ENCODE results near the gene G0S2.

DNA sequence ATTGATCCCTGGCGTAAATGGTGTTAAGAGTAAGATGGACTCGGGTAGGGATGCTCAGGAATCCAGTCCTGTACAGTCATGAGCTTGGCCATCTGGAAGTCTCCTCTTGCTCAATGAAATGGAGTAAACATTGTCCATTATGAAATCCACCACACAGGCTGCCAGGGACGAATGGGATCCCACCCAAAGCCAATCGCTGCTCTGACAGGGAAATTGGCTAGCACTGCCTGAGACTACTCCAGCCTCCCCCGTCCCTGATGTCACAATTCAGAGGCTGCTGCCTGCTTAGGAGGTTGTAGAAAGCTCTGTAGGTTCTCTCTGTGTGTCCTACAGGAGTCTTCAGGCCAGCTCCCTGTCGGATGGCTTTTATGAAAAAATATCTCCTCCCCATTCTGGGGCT, 29.4 kb downstream of the G0S2 start, which contains the start of gene HSD11B1:
- TF ChIP-seq, protein P1, sequence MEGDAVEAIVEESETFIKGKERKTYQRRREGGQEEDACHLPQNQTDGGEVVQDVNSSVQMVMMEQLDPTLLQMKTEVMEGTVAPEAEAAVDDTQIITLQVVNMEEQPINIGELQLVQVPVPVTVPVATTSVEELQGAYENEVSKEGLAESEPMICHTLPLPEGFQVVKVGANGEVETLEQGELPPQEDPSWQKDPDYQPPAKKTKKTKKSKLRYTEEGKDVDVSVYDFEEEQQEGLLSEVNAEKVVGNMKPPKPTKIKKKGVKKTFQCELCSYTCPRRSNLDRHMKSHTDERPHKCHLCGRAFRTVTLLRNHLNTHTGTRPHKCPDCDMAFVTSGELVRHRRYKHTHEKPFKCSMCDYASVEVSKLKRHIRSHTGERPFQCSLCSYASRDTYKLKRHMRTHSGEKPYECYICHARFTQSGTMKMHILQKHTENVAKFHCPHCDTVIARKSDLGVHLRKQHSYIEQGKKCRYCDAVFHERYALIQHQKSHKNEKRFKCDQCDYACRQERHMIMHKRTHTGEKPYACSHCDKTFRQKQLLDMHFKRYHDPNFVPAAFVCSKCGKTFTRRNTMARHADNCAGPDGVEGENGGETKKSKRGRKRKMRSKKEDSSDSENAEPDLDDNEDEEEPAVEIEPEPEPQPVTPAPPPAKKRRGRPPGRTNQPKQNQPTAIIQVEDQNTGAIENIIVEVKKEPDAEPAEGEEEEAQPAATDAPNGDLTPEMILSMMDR (IDR thresholded peaks at IDR 0.05 in 2 of 3, conservative IDR thresholded peaks at IDR 0.05 in 1 of 3; ENCODE audit: control insufficient read depth in 2 of 3, extremely low read depth in 1 of 3, insufficient read depth in 1 of 3, low read depth in 3 of 3, low read length in 3 of 3) = no peak
- TF ChIP-seq TAF1 (IDR thresholded peaks at IDR 0.05; ENCODE audit: borderline replicate concordance, low read depth, low read length) = no peak
- TF ChIP-seq POLR2A (IDR thresholded peaks at IDR 0.05; ENCODE audit: low read depth, low read length) = no peak
- no peak for TF ChIP-seq EZH2 (IDR thresholded peaks at IDR 0.05; ENCODE audit: borderline replicate concordance, control insufficient read depth, low read depth, low read length)
- no peak for TF ChIP-seq CEBPB (IDR thresholded peaks at IDR 0.05; ENCODE audit: borderline replicate concordance in 1 of 2, low read depth in 2 of 2, low read length in 2 of 2)
- no peak for TF ChIP-seq ZNF274 (IDR thresholded peaks at IDR 0.05; ENCODE audit: insufficient read depth, insufficient read length)

All from GM12878 (cell line).